WERI-Rb-1 (cell line): ENCODE data around the gene VIM.

ENCODE experiments used
- DNase-seq: peaks from one replicate; pipeline ENCODE4 v3.0.0-alpha.2; 2020
- H3K27ac ChIP-seq: fragments of 250-450 bp; sonication (Bioruptor Pico); 2 replicates; pipeline ENCODE4 v1.5.1; 2020; ENCODE audit warnings: mild to moderate bottlenecking, moderate library complexity
- H3K27me3 ChIP-seq: fragments of 250-450 bp; sonication (Bioruptor Pico); 2 replicates; pipeline ENCODE4 v1.5.1; 2021; ENCODE audit warnings: mild to moderate bottlenecking, low read depth, moderate library complexity; ENCODE audit not compliant: insufficient read depth, severe bottlenecking
- H3K36me3 ChIP-seq: fragments of 250-450 bp; sonication (Bioruptor Pico); 2 replicates; pipeline ENCODE4 v1.5.1; 2020; ENCODE audit warnings: mild to moderate bottlenecking, moderate library complexity
- H3K4me3 ChIP-seq: 2 replicates; pipeline ENCODE4 v1.5.1; 2011; ENCODE audit warnings: low read depth, mild to moderate bottlenecking, control low read depth, low read length
- H3K9me3 ChIP-seq: fragments of 250-450 bp; sonication (Bioruptor Pico); 2 replicates; pipeline ENCODE4 v1.5.1; 2021; ENCODE audit warnings: mild to moderate bottlenecking, moderate library complexity; ENCODE audit not compliant: severe bottlenecking
- TF ChIP-seq, protein P1 (sequence below): IDR thresholded peaks from 2 replicates; pipeline ENCODE4 v1.5.1; 2011; ENCODE audit warnings: low read depth, mild to moderate bottlenecking, control low read depth, inconsistent platforms, low read length

The VIM gene

GRCh38 chr10:17272648-17273047, 44.6 kb downstream of the VIM start:
- no peak overlapping the region for H3K4me3 ChIP-seq
- H3K27me3 ChIP-seq = no peaks in the 10 kb centered on the region
- DNase-seq = no peak
- no peaks in the 10 kb centered on the region for H3K36me3 ChIP-seq
- no peak overlapping the region for H3K27ac ChIP-seq
- TF ChIP-seq, protein P1, sequence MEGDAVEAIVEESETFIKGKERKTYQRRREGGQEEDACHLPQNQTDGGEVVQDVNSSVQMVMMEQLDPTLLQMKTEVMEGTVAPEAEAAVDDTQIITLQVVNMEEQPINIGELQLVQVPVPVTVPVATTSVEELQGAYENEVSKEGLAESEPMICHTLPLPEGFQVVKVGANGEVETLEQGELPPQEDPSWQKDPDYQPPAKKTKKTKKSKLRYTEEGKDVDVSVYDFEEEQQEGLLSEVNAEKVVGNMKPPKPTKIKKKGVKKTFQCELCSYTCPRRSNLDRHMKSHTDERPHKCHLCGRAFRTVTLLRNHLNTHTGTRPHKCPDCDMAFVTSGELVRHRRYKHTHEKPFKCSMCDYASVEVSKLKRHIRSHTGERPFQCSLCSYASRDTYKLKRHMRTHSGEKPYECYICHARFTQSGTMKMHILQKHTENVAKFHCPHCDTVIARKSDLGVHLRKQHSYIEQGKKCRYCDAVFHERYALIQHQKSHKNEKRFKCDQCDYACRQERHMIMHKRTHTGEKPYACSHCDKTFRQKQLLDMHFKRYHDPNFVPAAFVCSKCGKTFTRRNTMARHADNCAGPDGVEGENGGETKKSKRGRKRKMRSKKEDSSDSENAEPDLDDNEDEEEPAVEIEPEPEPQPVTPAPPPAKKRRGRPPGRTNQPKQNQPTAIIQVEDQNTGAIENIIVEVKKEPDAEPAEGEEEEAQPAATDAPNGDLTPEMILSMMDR = no peak
- H3K9me3 ChIP-seq = no peaks in the 10 kb centered on the region

- no peak overlapping the region for H3K27ac ChIP-seq
- no peaks in the 10 kb centered on the region for H3K27me3 ChIP-seq
- no peak overlapping the region for H3K4me3 ChIP-seq
- no peak for DNase-seq
- H3K9me3 ChIP-seq = no peaks in the 10 kb centered on the region
- TF ChIP-seq, protein P1 = no peak
- H3K36me3 ChIP-seq = no peaks in the 10 kb centered on the region
Observed at GRCh38 chr10:17273403-17273802, 45.4 kb downstream of the VIM start.

DNA sequence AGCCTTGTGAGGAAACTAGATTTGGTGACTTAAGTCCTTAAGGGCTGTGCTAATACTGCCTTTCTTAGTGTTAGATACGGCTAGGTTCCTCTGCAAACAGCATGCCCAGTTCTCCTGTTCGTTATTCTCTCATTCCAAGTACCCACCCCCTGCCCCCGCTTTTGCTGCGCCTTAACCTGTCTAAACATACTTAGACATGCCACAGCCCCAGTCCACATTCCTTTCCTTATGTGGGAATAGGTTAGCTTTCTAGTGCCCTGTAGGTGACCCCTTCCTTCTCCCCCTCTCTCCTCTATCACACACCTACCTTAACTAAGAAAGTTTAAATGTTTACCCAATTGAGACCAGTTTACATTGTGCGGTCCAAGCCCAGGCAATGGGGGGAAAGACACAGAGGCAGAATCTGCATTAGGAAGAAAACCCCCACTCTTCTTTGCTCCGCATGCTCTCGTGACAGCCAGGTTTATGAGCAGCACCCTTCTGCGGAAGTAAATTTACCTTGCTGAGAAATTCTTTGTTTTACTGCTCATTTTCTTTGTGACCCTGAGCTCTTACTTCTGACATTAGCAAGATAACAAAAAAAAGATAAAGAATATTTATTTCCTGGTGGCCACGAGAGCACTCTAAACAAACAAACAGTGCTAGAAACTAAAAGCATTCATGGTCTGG, 48.8 kb downstream of the VIM start:
- Histone ChIP-seq H3K9me3 (no peaks in the 10 kb centered on the region), H3K27ac (no peak overlapping the region), H3K36me3 (no peaks in the 10 kb centered on the region), H3K27me3 (no peaks in the 10 kb centered on the region), H3K4me3 (no peak overlapping the region)
- DNase-seq = no peak
- TF ChIP-seq, protein P1 = no peak

- DNase-seq = no peak
- no peaks in the 10 kb centered on the region for H3K27me3 ChIP-seq
- H3K27ac ChIP-seq = no peak overlapping the region
- no peaks in the 10 kb centered on the region for H3K36me3 ChIP-seq
- no peaks in the 10 kb centered on the region for H3K9me3 ChIP-seq
- H3K4me3 ChIP-seq = no peak overlapping the region
- TF ChIP-seq, protein P1 = no peak
Observed at GRCh38 chr10:17278607-17279240, 50.7 kb downstream of the VIM start.

- TF ChIP-seq, protein P1 = no peak
- DNase-seq = no peak
- Histone ChIP-seq H3K36me3 (no peaks in the 10 kb centered on the region), H3K9me3 (no peaks in the 10 kb centered on the region), H3K4me3 (no peak overlapping the region), H3K27ac (no peak overlapping the region), H3K27me3 (no peaks in the 10 kb centered on the region)
Observed at GRCh38 chr10:17282311-17282710, 54.3 kb downstream of the VIM start.
